GM10847 (cell line): ENCODE results near the gene DNAH10.

Experiments used
- POLR2A ChIP-seq: IDR thresholded peaks from 2 replicates; pipeline ENCODE4 v1.6.1; 2011; ENCODE audit not compliant: insufficient read length; ENCODE audit errors: extremely low read depth

The DNAH10 gene

DNA sequence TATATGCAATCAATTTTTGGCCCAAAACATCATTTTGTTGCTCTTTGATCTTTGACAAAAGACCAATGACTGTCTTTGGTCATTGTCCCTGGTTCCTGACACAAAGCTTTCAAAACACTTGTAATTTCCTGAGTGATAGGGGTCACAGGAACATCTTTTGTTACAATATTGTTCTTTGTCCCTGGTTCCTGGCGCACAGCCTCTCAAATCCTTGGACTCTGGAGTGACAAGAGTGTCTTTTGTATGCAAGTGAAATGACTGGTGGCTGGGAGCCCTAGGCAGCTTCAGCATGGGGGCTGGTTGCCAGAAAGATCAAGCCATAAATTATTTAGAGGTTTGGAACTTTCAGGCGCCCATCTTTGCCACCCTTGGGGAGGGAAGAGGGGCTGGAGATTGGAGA, 53.9 kb downstream of the DNAH10 start:
- TF ChIP-seq POLR2A = no peak

DNA sequence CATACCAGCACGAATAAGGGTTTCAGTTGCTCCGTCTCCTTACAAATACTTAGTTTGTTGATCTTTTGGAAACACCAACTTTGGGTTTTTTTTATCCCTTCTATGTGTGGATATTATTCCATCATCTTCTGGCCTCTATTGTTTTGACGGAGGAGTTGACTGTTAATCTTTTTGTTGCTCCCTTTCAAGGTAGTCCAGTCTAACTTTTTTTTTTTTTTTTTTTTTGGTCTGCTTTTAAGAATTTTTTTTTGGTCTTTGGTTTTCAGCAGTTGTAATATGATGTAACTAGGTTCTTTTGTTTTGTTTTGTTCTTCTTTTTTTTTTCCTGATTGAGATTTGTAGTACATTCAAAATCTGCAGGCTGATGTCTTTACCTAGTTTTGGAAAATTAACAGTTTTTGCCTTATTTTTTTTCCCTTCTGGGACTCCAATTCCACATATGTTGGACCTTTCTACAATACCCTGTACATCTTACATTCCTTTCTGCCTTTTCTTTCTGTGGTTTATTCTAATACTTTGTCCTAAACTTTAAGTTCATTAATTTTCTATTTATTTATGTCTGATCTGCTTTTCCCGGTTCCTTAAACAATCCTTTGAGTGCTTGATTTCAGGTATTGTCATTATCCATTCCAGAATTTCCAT, 54.9 kb downstream of the DNAH10 start:
- no peak for TF ChIP-seq POLR2A

DNA sequence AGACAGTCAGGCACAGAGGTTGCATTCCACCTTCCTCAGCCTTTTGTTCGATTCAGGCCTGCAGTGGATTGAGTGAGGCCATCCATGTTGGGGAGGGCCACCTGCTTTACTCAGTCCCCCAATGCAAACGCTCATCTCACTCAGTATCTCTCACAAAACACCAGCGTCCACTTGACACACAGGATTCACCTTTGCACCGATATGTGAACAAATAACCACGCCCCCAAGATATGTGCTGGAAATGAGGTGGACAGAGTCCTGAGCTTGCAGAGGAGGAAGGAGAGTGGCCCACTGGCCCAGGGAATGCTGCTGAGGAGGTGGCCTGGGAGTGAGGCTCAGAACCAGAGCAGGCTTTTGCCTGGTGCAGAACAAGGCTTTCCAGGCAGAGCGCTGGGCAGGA, 60.7 kb downstream of the DNAH10 start:
- TF ChIP-seq POLR2A = no peak

DNA sequence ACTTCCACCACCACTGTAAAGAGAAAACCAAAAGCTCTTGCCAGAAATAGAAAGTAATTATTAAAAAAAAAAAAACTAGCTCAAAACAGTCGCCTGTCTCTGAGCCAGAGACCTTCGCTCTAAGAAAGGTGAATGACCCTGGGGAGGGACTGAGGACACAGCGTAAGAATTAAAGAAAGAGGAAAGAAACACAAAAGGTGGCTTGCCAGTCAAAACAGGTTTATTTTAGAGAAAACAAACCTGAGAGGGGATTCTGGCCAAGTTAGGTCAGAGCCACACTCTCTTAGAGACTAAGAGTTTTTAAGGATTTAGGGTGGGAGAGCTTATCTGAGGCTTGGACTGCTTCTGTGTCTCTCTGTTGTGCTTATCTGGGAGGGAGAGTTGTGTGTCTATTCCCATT, 66.0 kb downstream of the DNAH10 start:
- TF ChIP-seq POLR2A = no peak

DNA sequence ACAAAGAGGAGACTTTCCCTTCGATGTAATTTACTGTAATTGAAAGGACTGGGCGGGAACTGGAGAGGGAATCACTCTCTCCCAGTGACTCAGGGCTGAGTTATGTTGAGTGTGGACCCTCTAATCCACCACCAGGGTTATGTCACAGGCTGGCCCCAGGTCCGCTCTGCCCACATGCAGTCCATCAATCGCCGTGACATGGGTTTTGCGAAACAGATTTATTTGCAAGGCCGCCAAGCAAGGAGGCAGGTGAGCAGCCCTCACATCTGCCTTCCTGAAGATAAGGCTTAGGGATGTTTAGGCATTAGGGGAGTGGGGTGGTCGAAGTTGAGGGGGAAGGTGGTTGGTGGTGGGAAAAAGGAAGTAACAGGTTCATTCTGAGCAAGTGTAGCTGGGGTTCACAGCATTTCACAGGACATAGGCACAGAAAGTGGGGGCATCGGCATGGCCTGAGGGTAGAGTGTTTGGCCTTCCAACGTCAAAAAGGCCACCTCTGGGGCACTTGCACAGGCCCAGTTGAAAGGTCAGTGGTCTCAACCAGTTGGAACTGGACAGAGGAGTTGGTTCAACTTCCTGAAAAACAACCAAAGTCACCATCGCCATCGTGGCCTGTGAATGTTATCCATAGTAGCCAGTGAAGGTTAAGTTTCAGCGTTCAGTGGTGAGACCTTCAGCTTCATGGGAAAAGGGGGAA, 66.9 kb downstream of the DNAH10 start:
- no peak for TF ChIP-seq POLR2A

DNA sequence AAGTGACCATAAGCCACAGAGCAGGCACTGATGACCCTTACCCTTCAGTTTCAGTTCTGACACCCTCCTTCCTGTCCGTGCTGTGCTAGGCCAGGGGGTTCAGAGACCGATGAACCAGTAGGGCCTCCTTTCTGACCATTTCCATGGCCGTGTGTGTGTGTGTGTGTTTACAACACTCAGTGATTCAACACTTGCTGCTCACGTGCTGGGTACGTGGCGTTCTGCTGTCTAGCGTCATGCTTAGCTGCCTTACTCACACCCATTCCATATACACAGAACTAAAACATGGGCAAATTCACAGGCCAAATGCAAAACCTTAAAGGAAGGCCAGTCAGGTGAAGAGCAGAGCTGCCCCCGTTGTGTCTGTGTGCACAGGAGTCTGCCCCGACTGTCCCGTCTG, 67.5 kb downstream of the DNAH10 start:
- TF ChIP-seq POLR2A = no peak

DNA sequence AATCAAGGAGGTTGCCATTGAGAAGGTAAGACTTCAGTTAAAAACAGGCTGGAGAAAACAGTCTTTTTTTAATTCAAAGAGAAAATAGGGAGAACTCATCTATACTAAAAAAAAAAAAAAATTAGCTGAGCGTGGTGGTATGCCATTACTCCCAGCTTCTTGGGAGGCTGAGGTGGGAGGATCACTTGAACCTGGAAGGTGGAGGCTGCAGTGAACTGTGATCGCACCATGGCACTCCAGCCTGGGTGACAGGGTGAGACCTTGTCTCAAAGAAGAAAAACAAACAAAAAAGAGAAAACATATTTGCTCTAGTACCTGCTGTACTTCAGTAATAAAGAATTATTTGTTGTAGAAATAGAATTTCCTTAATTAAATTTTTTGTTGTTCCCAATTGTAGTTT, 68.6 kb downstream of the DNAH10 start:
- no peak for TF ChIP-seq POLR2A

DNA sequence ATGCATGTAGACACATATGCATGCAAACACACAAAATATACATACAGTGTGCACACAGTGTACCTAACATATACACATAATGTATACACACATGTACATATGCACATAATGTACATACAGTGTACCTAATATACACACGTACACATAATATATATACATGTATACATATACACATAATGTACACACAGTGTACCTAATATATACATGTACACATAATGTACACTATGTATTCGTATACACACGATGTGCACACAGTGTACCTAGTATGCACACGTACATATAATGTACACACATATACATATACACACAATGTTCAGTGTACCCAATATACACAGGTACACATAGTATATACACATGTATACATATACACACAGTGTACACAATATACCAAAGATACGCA, 70.0 kb downstream of the DNAH10 start:
- no peak for TF ChIP-seq POLR2A

DNA sequence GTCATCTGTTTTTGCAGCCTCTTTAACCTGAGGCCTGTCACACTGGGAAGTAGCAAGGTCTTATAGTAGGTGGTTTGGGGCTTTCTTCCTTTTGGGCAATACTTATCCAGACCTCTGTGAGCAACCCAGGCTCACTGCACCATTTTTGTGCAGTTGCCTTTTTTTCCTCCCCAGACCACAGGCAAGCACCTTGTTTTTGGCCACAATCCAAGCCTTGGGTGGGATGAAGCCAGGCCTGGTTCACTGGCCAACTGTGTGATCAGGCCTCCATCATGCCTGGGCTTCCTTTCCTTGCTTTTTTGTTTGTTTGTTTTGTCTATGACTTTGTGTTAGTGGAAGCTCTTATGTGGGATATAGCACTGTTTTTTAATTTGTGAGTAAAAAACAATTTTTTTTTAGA, 71.7 kb downstream of the DNAH10 start:
- no peak for TF ChIP-seq POLR2A

DNA sequence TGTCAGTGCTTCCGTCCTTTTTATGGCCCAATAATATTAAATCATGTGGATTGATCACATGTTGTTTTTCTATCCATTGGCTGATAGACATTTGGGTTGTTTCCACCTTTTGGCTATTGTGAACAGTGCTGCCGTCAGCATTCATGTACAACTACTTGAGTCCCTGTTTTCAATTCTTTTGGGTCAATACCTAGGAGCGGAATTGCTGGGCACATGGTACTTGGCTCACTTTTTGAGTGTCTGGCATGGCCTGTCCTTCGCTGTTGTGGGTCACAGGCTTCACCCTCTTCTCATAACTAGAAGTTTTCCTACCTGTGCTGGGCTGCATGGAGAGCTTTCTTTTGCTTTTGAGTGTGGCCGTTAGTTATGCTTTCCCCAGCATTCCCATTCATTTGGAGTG, 72.7 kb downstream of the DNAH10 start:
- TF ChIP-seq POLR2A = no peak

DNA sequence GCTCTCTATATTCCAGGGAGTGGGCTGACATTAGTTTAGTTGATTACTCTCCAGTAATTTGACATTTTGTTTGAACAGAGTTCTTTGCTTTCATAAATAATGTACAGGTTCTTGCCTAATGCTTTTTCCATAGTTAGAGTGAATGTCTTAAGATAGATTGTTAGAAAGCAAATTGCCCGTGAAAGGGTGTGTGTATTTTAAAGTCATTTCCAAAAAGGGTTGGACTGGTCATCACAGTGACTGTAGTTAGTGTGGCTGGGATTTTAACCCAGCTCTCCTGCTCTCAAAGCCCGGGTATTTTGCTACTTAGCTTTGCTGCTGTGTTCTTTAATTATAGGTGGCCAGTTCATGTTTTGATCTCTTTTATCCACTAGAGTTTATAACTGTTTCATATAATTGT, 74.2 kb downstream of the DNAH10 start:
- no peak for TF ChIP-seq POLR2A

DNA sequence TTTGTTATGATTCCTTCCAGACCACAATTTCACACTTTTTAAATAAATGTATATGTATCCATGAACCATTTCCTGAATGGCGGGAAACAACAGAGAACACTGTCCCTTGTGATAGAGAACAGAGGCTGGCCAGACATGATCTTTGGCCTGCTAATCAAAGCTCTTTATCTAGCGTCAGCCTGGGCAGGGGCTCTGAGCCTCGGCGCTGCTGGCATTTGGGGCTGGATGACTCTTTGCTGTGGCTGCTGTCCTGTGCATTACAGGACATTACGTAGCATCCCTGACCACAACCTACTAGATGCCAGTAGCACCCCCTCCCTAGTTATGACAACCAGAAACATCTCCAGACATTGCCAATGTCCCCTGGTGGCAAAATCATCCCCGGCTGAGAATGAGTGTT, 77.7 kb downstream of the DNAH10 start:
- no peak for TF ChIP-seq POLR2A

DNA sequence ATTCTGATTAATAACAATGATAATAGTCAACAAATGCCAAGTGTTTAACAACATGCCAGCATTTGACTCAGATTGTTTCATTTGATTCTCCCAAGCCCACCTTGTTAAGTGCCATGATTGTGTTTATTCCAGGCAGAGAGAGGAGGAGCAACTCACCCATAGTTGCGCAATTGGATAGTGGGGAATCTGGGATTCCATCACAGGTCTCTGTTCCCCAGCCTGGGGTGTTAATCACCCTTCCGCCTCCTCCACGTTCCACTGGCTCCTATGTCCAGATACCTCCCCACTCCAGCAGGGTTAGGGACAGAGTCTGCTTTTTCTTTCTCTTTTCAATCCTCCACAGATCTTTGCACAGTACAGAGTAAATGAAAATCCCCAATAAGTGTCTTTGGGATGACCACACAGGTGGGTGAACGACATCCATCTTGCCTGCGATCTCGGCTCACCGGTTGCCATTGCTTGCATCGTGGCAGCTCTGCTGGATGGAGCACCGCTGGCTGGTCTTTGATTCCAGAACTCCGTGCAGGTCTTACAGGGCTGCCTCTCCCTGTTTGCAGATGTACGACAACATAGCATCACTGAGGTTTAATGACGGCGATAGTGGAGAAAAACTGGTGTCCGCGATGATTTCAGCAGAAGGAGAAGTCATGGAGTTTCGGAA, 78.8 kb downstream of the DNAH10 start:
- TF ChIP-seq POLR2A = no peak

DNA sequence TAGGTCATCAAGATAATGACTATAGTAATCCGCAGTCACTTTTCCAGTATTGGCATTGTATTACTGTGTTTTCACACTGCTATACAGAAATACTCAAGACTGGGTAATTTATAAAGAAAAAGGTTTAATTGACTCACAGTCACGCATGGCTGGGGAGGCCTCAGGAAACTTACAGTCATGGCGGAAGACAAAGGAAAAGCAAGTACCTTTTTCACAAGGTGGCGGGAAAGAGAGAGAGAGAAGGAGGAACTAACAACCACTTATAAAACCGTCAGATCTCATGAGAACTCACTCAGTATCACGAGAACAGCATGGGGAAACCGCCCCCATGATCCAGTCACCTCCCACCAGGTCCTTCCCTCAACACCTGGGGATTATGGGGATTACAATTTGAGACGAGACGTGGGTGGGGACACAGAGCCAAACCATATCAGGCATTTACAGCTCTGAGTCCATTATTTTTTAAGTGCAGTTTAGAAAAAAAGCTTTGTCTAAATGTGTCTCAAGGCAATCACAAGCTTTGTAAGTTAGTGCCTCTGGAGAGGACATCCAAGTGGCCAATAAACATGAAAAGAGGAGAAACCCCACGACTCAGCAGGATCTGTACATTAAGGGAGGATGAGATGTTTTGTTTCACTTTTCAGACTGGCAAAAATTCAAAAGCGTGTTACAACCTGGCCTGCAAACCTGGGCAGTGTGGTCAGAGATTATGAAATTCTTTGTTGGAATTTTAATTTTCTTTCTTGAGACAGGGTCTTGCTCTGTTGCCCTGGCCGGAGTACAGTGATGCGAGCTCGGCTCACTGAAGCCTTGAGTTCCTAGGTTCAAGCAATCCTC, 82.0 kb downstream of the DNAH10 start:
- TF ChIP-seq POLR2A = no peak

DNA sequence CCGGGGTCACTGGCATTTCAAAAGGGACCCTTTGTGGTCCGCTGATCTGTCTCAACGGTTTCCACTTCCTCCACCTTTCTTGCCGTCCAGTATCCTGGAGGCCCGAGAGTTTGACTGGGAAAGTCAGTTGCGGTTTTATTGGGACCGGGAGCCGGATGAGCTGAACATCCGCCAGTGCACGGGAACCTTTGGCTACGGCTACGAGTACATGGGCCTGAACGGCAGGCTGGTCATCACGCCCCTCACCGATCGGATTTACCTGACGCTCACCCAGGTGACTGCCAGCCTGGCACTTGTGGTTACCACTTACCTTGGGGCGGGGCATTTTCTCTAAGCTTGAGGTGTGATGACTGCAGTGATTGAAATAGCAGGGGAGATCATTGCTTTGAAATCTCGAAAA, 83.8 kb downstream of the DNAH10 start:
- no peak for TF ChIP-seq POLR2A

DNA sequence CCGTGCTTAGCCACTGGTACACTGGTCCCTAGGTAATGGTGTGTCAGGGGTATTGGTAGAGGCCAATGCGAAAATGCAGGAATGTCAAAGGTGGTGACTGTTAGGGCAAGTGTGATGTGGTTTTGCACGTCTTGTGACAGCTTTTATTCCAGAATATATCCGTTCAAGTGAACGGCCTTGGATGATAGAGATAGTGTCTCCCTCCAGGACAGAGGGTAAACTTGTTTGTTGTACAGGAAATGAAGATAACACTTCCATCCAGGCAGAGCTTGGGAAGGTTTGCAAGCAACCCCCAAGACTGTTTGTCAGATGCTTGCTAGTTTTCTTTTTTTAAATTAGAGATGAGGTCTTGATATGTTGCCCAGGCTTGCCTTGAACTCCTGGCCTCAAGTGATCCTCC, 84.2 kb downstream of the DNAH10 start:
- TF ChIP-seq POLR2A = no peak
